Measurements from ENCODE around the gene SYCP1.

- TF ChIP-seq EZH2 (IDR thresholded peaks at IDR 0.05; ENCODE audit: borderline replicate concordance, insufficient read depth, low read depth, low read length, poor library complexity, severe bottlenecking): no peak
- TF ChIP-seq CTCF (IDR thresholded peaks at IDR 0.05): no peak
These were observed 42.1 kb downstream of the SYCP1 start for GRCh38 chr1:114896795-114897194.

All from B cell (primary cell).